Spleen (tissue), 11 donors: ENCODE results near the gene KIF16B. TPM values are rescaled to one million over a fixed set of nuclear protein-coding genes. Genes with fewer than 3 reads are reported as not detected.

Experiments used
- DNase-seq: peaks from one replicate; pipeline ENCODE4 v3.0.0-alpha.2; 2020
- H3K27ac ChIP-seq, 8 donors: fragments of 200-600 bp; sonication (generic) in 7 of 8; 1 replicate in 4 of 8; 2 replicates in 4 of 8; pipeline versions ENCODE4 v1.5.0 to v1.8.0; 2016 to 2021; ENCODE audit warnings: inconsistent platforms in 4 of 8, mild to moderate bottlenecking in 4 of 8, moderate library complexity in 1 of 8
- H3K27me3 ChIP-seq, 7 donors: fragments of 200-600 bp; sonication (generic) in 6 of 7; replicated peaks in 1 of 7; 1 replicate in 4 of 7; 2 replicates in 3 of 7; pipeline versions ENCODE4 v1.5.0 to v1.8.0; 2016 to 2021; ENCODE audit warnings: inconsistent platforms in 3 of 7, mild to moderate bottlenecking in 1 of 7
- H3K36me3 ChIP-seq, 6 donors: fragments of 200-600 bp; sonication (generic) in 5 of 6; 1 replicate in 4 of 6; 2 replicates in 2 of 6; pipeline versions ENCODE4 v1.5.0 to v1.8.0; 2016 to 2021; ENCODE audit warnings: inconsistent platforms in 2 of 6
- H3K4me1 ChIP-seq, 6 donors: fragments of 200-600 bp; sonication (generic) in 5 of 6; 1 replicate in 3 of 6; 2 replicates in 3 of 6; pipeline versions ENCODE4 v1.5.0 to v1.8.0; 2016 to 2021; ENCODE audit warnings: inconsistent platforms in 3 of 6
- H3K4me3 ChIP-seq, 8 donors: fragments of 200-600 bp; sonication (generic) in 7 of 8; 1 replicate in 4 of 8; 2 replicates in 4 of 8; pipeline versions ENCODE4 v1.5.0 to v1.8.0; 2016 to 2021; ENCODE audit warnings: inconsistent platforms in 4 of 8, mild to moderate bottlenecking in 4 of 8, moderate library complexity in 2 of 8
- H3K9me3 ChIP-seq, 8 donors: fragments of 200-600 bp; sonication (generic) in 7 of 8; 1 replicate in 4 of 8; 2 replicates in 4 of 8; pipeline versions ENCODE4 v1.5.0 to v1.8.0; 2016 to 2021; ENCODE audit warnings: inconsistent platforms in 4 of 8
- CTCF ChIP-seq, 11 experiments: fragments of 200-600 bp in 7 of 11; fragments of 450-650 bp in 4 of 11; sonication (generic) in 4 of 11; IDR thresholded peaks in 8 of 11; conservative IDR thresholded peaks in 3 of 11; 1 replicate in 7 of 11; 2 replicates in 4 of 11; pipeline versions ENCODE4 v1.4.0 to v1.8.0; 2016 to 2021; ENCODE audit warnings: antibody characterized with exemption in 11 of 11, inconsistent platforms in 4 of 11, mild to moderate bottlenecking in 1 of 11
- POLR2A ChIP-seq, 3 donors: fragments of 450-650 bp; IDR thresholded peaks; one replicate each; pipeline ENCODE4 v1.5.1; 2017; ENCODE audit warnings: antibody characterized with exemption in 3 of 3, mild to moderate bottlenecking in 1 of 3
- POLR2AphosphoS5 ChIP-seq, 3 donors: sonication (generic); formaldehyde crosslinking; IDR thresholded peaks; one replicate each; pipeline ENCODE4 v1.5.1; 2017; ENCODE audit warnings: antibody characterized with exemption in 3 of 3
- WGBS, 5 donors: extraction: QIAGEN DNeasy Blood & Tissue Kit in 3 of 5; methylation state at CpG; one replicate each; pipeline versions ENCODE4 v1.1.5 to v1.1.7; 2013 to 2018; 5-methylcytosine and 5-hydroxymethylcytosine counted together
- intact Hi-C: fragments of 100-400 bp; cut with DNase I; formaldehyde crosslinking; loops from one replicate; pipeline ENCODE4 v1.15.0; 2023; ENCODE audit warnings: low total_unique reads
- polyA plus RNA-seq, 3 donors: library from polyadenylated mRNA; stranded (reverse); fragments of 200-250 nt; gene quantifications; one replicate each; pipeline ENCODE4 v1.2.1, GENCODE V29; 2013
- total RNA-seq, 7 donors: library from RNA; depleted of rRNA in 3 of 7; stranded (reverse); fragments of >200 nt in 3 of 7; fragmentation: NEBNext Ultra II Directional in 4 of 7; extraction: Animal tissue kit (Norgen Biotek cat#: 25700) in 4 of 7; gene quantifications; one replicate each; pipeline versions ENCODE4 v1.1.0 to v1.2.1, GENCODE V29; 2016 to 2021
- donor health status: healthy with polysubstance abuse.
- donor health status: DM: no; HTN: no; CAD: no; lungs with moderate emphysema.
- donor health status: DM: no; HTN: no; CAD: no.
- donor health status: Bipolar disorder and iron deficiency.
- donor health status: healthy.
- donor health status: DM: no; HTN: no; CAD: no.
- donor health status: DM: yes; HTN: yes; CAD: no.

KIF16B gene
- total and polyA plus RNA-seq, 10 donors, result 3.0 to 30.1 (median 21.2) TPM

GRCh38 chr20:16477632-16478031 lies 95.6 kb downstream of the KIF16B start:
- peaks cover 0 to 24% (median 6%) of the 10 kb centered on the region in 6 donors for H3K4me1 ChIP-seq
- DNase-seq, result no peak
- no peak overlapping the region for H3K4me3 ChIP-seq
- intact Hi-C loops, result no loop called here
- no peaks in the 10 kb centered on the region for H3K27me3 ChIP-seq
- peaks cover 0 to 29% (median 2%) of the 10 kb centered on the region in 6 donors for H3K36me3 ChIP-seq
- H3K9me3 ChIP-seq, result no peaks in the 10 kb centered on the region
- H3K27ac ChIP-seq, result no peak overlapping the region
- 30 to 54% (median 40%) methylated on average over 5 of the region's 5 CpGs for WGBS, 5 donors
- TF ChIP-seq POLR2A (IDR thresholded peaks at IDR 0.05), result no peak
- TF ChIP-seq CTCF (IDR thresholded peaks at IDR 0.05 in 8 of 11, conservative IDR thresholded peaks at IDR 0.05 in 3 of 11), result no peak
- no peak for TF ChIP-seq POLR2AphosphoS5 (IDR thresholded peaks at IDR 0.05)

GRCh38 chr20:16476032-16476431 lies 97.2 kb downstream of the KIF16B start:
- peak in 10 of 11 experiments; percentile 25 to 73 (median 68) for TF ChIP-seq CTCF (IDR thresholded peaks at IDR 0.05 in 8 of 11, conservative IDR thresholded peaks at IDR 0.05 in 3 of 11)
- no peak for TF ChIP-seq POLR2A (IDR thresholded peaks at IDR 0.05)
- 9 to 24% (median 17%) methylated on average over 3 of the region's 3 CpGs for WGBS, 5 donors
- Histone ChIP-seq H3K9me3 (no peaks in the 10 kb centered on the region), H3K4me3 (no peak overlapping the region), H3K27ac (no peak overlapping the region), H3K4me1 (peaks cover 0 to 24% (median 6%) of the 10 kb centered on the region in 6 donors), H3K36me3 (peaks cover 0 to 19% (median 0%) of the 10 kb centered on the region in 6 donors), H3K27me3 (no peaks in the 10 kb centered on the region)
- intact Hi-C loops, result no loop called here
- no peak for DNase-seq

DNA sequence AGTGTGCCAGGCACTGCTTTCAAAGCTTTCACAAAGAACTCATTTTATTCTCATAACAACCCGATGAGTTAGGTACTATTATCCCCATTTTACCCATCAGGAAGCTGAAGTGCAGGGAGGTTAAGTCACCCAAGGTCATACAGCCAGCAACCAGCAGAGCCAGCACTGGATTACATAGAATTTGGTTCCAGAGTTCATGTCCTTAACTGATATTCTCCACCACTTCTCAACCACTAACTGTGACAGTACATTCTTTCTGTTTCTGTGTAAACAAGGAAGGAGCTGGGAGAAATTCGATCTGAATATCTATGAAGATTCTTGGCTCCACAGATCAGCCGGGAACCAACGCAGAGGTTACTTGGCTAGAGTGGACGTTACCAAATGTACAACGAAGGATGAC lies 98.0 kb downstream of the KIF16B start:
- no peaks in the 10 kb centered on the region for H3K27me3 ChIP-seq
- peaks cover 0 to 24% (median 6%) of the 10 kb centered on the region in 6 donors for H3K4me1 ChIP-seq
- H3K4me3 ChIP-seq, result no peak overlapping the region
- H3K27ac ChIP-seq, result no peak overlapping the region
- TF ChIP-seq CTCF (IDR thresholded peaks at IDR 0.05 in 8 of 11, conservative IDR thresholded peaks at IDR 0.05 in 3 of 11), result no peak
- no peak for TF ChIP-seq POLR2A (IDR thresholded peaks at IDR 0.05)
- no peak for TF ChIP-seq POLR2AphosphoS5 (IDR thresholded peaks at IDR 0.05)
- 74 to 89% (median 82%) methylated on average over 6 of the region's 6 CpGs for WGBS, 5 donors
- H3K36me3 ChIP-seq, result peaks cover 0 to 19% (median 0%) of the 10 kb centered on the region in 6 donors
- intact Hi-C loops, result no loop called here
- DNase-seq, result no peak
- H3K9me3 ChIP-seq, result no peaks in the 10 kb centered on the region

- TF ChIP-seq POLR2AphosphoS5 (IDR thresholded peaks at IDR 0.05) (no peak), POLR2A (IDR thresholded peaks at IDR 0.05) (no peak), CTCF (IDR thresholded peaks at IDR 0.05 in 8 of 11, conservative IDR thresholded peaks at IDR 0.05 in 3 of 11) (no peak)
- intact Hi-C loops, result no loop called here
- Histone ChIP-seq H3K4me3 (no peak overlapping the region), H3K27me3 (no peaks in the 10 kb centered on the region), H3K4me1 (peaks cover 0 to 24% (median 6%) of the 10 kb centered on the region in 6 donors), H3K27ac (no peak overlapping the region), H3K9me3 (no peaks in the 10 kb centered on the region), H3K36me3 (peaks cover 0 to 19% (median 0%) of the 10 kb centered on the region in 6 donors)
- WGBS, 5 donors, result 81 to 95% (median 89%) methylated on average over 2 of the region's 2 CpGs
- DNase-seq, result no peak
These were observed 98.9 kb downstream of the KIF16B start for GRCh38 chr20:16474363-16474762.
